GM20431 (cell line): ENCODE data around the gene E2F8.

ENCODE experiments used
- in situ Hi-C: fragments of 300-500 bp; cut with MseI, MboI; formaldehyde crosslinking; loops from one replicate; pipeline ENCODE4 v1.15.0; 2020; ENCODE audit warnings: low sequenced_read_pairs; ENCODE audit not compliant: unreplicated experiment

Gene E2F8

DNA sequence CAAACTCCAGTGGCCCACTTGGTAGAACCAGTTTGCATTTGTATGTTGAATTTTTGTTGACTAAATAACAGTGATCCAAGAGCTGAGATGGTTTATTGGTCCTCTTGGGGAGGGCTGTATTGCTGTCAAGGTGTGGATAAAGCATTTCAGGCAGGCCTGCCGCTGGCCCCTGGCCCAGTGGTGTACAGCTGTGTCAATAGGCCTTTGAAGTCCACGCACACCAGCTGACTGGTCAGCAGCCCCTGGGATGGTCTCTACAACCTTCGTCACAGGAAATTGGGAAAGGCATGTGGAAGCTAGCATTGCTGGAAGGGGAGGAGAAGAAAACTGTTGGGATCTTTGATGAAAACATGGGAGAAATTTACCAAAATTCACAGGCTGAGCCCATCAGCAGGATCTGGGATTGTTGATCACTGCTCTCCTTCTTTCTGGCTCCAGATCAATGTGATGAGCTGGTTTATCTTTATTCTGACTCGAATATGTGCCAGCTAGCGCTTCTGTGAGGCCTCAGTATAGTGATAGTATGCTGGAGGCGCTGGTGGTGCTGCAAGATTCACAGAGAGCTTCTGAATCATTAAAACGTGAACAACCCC is 12.5 kb upstream of the E2F8 start:
- in situ Hi-C loops, result no loop called here

DNA sequence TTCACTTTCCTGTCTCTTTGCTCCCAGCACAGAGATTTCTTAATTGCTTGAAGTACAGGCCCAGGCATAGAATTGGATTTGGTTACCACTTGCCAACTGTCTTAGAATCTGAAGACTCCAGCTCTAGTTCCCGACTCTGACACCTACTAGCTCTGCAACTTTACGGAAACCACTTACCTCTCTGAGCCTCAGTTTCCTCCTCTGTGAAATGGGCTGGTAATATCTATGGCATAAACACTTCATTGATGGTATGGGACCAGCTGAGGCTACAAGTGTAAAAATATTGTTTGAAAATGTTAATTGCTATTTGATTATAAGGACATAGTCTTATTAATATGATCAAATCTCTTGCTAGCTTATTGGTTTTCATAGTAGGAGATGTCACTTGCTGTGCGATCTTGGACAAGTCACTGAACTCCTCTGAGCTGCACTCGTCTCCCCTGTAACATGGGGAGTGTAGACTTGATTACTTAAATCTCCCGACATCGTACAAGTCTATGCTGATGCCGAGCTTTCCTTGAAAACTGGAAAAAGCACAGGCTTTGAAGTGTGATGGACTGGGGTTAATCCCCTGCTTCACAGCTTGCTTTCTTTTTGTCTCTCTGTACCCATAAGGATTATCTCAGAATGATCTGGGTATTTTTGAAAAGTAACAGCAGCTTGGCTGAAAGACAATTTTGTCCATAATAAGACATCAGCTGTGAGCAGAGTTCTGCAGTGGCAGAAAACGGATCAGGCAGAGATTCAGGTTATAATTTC is 11.8 kb upstream of the E2F8 start:
- in situ Hi-C loops, result no loop called here

DNA sequence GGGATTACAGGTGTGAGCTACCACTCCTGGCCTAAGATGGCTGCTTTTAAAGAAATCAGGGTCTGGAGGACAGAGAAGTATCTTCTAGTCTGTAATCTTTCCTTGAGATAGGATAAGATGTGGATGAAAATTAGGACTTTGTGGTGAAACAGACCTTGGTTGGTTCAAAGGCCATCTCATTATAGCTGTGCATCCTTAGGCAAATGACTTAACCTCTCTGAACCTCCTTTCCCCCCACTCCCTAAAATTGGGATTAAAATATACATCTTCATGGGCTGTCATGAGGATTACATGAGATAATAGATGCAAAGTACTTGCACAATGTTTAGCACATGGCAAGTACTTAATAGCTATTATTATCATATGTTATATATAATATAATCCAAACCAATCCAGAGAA is 10.8 kb upstream of the E2F8 start:
- in situ Hi-C loops, result no loop called here

DNA sequence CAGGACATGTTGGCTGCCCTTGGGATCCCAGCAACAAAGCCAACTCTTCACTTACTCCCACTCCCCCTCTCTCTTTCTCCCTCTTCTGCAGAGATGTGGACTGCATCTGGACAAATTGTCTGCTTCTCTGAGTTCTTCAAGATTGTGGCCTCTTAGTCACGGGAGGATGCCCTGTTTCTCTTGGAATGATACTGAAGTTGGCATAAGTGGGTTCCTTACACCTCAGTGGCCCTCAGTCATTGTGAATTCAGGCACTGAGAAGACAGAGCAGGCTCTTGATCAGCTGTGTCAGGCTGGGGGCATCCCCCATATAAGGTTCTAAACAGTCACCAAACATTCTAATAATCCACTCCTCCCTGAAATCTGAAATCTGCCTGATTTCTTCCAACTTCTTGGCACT is 6.1 kb upstream of the E2F8 start:
- in situ Hi-C loops, result no loop called here

DNA sequence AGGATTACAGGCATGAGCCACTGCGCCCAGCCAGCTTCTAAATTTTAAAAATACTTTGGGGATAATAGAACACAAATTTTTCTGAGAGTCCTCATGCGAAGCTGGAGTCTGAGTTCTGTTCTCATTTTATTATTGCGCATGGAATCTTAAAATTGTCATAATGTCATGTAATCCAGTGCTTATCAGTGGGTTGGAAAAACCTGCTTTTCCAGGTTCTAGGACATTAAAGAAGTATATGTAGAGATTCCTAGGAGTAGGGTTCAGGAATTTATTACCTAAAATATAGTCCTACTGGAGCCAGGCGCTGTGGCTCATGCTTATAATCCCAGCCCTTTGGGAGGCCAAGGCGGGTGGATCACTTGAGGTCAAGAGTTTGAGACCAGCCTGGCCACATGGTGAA is 4.6 kb upstream of the E2F8 start:
- in situ Hi-C loops, result no loop called here

DNA sequence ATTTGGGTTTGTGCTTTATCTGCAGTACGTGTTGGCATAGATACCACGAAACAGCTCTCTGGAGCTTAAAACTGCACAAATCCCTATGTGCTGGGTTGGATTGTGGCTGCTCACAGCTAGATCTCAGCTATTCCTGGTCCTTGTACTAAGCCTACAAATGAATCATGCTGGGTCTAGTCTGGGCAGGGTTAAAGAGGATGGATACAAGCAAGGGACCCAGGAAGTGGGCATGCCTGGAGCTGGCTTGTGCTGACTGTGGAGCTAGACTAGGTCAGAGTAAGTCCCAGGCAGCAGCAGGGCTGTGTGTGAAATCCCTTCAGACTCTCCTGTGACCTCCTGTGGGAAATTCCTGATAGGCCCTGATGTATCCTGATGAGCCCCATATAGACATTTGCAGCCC is 3.9 kb upstream of the E2F8 start:
- in situ Hi-C loops, result no loop called here

DNA sequence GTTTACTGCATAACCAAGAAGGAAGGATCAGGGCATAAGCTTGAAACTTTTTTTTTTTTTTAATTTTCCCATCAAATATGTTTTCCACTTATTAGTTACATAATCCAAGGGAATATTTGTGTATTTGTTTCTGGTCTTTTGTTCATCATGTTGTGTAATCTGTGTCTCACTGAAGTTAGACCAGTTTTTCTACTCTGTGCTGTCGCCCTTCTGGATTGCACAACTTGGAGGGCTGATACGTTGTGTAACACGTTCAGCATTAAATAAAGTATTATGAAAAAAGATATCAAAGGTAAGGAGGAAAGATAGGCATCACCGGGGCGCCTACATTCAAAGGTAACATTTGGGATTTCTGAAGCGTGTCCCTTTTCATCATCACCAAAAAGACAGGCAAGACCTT is 3.3 kb upstream of the E2F8 start:
- in situ Hi-C loops, result no loop called here

DNA sequence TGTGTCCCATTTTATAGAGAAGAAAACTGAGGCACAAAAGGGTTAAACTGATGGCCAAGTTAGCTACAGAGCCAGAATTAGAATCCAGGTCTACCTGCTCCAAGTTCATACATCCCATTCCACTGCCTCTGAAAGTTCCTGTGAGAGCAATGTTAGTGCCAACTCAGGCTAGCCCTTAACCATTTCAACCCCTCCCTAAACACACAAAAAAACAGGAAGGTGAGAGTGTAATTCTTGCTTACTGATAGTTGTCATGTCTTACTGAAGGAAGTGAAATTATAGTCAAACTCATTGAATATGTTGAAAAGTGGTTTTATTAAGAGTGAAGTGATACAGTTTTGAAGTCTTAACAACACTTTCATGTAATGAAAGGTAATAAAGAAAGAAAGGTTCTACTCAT is 2.9 kb upstream of the E2F8 start:
- in situ Hi-C loops, result no loop called here

DNA sequence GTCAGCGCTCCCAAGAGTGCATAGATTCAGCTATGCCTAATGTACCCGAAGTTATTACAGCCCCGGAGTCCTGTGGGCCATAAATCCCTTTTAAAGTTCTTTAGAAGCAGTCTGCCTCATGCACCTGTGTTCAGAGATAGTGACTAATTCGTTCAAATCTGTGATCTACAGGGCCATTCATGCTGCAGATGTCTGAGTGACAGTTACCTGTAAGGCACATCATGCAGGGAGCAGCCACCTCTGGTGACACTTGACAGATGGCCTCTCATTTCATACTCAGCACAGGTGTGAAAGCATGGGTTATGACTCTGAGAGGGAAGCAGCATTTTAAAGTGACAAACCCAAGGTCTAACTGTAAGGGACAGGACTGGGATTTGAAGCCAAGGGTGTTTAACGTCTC is 2.4 kb upstream of the E2F8 start:
- in situ Hi-C loops, result no loop called here

DNA sequence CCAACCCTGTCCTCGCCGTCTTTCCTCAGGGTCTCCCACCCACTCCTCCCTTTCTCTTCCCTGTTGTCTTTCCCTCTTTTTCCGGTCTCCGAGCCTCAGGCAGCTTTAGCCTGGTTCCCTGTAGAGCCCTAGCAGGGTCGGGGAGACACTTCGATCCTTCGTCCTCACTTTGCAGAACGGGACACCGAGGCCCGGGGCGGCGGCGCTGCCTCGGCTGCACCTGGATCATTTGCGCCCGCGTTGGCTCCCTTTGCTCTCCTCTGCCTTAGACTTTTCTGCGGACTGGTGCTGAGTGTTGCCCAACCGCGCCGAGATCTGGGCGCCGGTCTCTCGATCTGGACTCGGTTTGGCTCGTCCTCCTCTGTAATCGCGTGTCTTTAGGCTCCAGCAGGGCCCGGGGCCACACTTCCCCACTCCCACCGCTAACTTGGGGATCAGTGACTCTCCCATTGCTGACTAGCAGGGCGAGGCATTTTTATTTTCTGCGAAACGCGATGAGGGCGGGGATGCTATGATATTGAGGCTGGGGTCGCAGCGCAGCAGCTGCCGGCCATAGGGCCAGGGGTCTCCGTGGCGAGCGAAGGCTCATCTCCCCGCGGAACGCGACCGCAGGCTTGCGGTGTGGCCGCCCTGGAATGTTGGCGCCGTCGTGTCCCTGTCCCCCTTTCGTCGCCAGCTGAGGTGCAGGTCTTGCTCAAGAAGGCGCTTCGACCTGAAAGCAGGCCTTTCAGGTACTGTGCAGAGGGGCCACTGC is 1.6 kb upstream of the E2F8 start:
- in situ Hi-C loops, result no loop called here

DNA sequence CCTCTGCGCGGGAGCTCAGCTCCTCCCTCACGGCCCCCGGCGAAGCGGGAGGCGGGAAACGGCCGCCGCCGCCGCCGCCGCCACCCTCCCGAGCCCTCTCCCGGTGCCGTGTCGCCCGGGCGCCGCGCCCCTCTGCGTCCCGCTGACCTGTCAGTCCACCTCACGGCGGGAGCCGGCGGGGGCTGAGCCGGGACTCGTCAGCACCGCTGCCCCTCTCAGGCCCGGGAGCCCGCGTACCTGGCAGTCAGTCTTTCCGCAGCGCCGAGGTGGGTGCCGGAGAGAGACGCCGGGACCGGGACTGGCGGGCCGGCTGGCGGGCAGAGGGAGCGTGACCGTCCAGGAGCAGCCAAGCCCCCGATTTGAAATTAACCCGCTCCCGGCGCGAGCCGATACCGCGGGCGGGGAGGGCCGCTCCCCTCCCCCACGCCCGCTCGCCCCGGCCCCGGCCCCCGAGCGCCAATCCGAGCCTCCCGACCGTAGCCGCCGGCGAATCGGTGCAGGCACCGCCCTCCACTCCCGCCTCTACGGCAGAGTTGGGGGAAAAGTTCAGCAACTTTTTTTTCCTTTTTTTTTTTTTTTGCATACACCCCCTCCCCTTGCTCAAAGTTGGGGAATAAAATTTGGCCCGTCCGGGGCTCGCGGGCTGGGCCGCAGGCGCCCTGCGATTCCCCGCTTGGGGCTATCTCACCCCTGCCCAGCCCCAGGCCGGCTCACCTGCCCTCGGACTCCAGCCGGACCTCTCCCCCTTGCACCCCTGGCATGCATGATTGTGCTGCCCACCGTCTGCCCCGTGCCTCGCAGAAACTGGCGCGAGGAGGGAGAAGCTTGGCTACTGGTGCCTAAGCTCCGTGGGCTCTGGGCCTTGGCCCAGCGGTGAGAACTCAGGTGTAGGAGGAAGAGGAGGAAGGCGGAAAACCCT is 774 bp upstream of the E2F8 start:
- in situ Hi-C loops, result no loop called here

DNA sequence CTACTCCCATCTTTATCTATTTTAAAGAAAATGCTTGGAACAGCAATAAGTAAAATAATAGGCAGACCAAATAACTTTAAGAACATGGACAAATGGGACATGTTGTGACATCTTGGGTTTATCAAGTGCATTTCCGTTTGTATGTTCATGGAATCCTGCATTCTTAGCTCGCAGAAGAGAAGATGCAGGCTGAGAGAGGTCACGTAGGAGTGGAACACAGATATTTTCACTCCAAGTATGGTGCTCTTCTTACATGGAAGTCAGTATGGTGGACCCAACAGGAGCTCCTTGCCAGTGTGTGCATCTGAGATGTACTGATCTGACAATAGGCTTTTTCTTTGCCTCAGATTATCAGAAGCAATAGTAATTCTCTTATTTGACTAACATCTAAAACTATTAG is 1.7 kb downstream of the E2F8 start:
- in situ Hi-C loops, result no loop called here

DNA sequence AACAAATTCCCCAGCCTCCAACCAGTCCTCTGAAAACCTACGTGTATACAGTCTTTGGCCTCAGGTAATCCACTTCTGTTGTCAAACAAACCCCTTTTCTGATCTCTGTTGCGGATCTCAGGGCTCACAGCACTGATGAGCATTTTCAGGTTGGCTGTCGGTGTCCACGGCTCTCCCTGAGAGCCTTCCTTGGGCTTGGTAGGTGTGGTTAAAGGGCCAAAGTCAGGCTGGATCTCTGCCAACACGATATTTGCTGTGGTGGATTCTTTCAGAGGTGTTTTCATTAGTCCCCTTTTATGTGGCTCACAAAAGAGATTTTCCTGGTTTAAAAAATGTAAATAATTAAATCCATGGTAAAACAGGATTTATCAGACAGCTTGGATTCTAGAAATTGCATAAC is 2.9 kb downstream of the E2F8 start:
- in situ Hi-C loops, result no loop called here

DNA sequence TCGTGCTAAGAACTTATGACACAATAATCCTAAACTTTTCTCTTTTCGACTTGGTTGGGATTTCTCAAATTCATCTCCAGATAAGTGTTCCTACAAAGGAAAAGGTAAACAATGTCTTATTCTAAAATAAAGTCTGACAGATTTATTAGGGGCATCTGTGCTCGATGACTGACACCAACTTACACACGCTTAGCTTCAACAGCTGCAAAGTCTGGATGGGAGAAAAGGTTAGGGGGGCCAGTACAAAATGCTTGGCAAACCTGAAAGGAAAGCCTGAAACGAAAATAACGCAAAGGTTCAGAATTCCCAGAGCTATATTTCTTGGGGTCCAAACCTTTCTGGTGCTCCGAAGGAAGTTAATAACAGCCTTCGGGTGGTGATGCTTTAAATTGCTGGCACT is 3.4 kb downstream of the E2F8 start:
- in situ Hi-C loops, result no loop called here

DNA sequence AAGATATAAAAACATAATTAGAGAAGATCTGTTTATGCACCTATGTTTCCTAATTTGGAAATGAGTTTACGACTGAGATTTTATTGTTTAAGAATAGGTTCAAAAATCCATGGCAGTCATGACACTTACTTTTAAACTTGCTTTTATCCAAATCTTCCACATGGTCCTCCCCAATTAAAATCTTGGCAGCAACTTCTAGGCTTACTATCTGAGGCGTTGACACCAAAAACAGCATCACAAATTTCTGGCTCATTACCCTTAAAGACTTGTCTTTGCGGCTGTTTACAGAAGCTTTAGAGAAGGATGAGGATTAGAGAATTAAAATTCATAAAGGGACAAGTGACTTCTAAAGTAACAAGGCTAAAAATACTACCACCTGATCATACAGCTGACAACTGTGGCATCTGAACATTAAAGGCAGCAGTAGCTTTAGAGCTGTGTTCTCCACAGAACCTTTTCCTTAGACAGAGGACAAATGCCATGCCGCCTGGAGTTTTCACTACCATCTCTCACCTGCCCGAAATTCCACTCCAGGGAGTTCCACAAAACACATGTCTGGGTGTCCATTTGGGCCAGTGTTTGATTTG is 6.4 kb downstream of the E2F8 start:
- in situ Hi-C loops, result no loop called here

DNA sequence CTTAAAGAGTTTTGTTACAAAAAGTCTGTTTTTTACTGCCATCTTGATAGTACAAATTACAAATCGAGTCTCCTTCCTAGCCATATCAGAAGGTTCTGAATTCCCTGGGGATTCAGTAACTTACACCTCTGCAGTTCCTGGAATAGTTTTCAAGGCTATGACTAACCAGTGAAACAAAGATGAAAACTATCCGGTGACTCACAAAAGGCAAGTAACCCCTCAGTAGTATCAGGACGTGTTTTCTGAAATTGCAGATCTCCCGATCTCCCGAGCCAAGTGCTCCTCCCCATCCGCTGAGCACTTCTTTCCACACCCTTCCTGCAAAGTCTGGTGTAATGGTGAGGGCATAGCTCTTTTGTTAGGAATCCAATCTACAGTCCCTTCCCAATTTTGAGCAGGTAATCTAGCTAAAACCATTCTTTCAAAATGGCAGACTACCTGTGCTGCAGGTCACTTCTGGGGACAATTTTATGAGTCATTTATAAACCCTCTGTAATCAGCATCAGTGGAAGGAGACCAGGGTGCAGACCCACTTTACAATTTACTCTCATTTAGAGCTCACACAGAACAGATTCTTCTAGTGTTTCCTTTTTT is 7.7 kb downstream of the E2F8 start:
- in situ Hi-C loops, result no loop called here

DNA sequence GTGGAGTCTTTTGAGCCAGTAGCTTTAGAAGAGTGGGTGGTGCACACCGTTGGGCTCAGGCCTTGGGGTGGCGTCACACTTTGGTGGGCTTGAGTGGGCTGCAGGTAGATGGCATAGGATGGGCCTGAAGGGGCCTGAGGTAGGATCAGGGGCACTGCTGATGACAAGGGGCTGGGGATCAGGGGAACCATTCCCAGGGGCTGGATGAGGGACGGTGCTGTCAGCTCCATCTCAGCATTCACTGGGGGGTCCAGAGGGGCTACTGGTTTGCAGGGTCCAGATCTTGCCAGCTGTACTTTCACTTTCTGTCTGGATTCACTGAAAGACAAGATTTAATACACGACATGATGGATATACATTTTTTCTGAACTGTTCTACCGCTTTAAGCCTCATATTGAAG is 11.1 kb downstream of the E2F8 start:
- in situ Hi-C loops, result no loop called here

DNA sequence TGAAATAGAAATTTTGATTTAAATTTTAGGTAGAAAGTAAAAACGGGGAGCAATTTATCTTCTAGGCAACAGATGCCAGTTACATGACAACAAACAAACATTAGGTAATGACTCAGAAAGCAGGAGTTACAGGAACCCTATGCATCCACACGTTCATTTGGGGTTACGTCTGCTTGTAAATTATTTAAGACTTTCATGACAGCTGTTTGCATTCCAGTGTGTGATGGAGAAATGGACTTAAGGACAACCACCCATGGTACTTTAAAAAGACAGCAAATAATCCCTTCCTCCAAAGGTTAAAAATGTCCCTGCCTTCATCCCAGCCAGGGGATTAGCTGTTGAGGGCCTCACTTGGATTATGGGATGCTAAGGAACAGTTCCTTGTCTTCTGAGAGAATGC is 11.8 kb downstream of the E2F8 start:
- in situ Hi-C loops, result no loop called here

DNA sequence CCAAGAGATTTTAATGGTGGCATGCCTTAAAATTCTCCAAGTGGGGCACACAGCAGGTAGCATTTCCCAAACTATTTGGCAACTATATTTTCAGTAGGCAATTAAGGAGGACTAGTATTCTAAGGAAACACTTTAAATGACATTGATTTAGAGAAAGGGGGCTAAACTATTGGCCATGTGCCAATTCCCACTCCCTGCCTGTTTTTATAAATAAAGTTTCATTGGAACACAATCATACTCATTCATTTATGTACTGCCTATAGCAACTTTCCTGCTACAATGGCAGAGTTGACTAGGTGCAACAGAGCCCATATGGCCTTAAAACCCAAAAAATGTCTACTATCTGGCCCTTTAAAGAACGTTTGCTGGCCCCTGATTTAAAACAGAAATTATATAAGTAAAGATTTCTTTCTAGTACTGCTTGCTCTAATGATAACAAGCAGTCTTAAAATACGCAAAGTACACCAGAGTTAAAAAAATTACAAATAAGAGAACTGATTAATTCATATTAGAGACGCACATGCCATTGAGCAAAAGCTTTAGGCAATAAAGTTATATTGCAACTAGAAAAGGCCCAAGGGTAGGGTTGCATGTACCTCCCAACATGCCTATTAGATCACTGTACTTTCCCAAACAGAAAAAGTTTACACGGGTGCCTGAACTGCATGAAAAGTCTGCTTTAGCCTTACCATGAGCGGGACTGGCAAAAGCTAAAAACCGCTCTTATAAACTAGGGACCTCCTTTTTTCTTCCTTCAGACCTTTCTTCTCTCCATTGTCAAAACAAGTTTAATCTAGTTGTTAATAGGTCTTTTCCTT is 14.2 kb downstream of the E2F8 start:
- in situ Hi-C loops, result no loop called here
